ENCODE measurements around the gene PEX10.

PEX10 gene

DNA sequence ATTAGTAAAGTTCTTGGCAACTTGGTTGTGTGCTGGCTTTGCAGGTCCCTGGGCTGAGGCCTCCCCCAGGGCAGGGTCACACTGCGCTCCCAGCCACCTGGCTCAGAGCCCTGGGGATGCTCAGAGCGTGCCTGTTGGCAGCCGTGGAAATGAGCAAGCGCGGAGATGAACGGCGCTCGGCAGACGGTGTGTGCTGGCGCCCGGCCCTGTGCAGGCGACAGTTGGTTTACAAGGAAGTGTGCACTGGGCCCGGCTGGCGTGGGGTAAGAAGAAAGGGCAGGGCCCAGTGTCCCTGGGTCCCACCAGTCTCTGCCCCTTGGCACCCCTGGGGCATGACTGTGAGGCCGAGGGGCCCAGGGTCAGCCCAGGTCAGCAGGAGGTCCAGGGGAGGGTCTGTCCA, 25.7 kb upstream of the PEX10 start:
- H3K27ac ChIP-seq = peak overlapping the region; percentile 51
- ChIA-PET POLR2A (ENCODE audit: low non-redundant PET) (no interaction called here), CTCF (no interaction called here)
- no peak for DNase-seq (ENCODE audit: low spot score)
- TF ChIP-seq, protein P1, sequence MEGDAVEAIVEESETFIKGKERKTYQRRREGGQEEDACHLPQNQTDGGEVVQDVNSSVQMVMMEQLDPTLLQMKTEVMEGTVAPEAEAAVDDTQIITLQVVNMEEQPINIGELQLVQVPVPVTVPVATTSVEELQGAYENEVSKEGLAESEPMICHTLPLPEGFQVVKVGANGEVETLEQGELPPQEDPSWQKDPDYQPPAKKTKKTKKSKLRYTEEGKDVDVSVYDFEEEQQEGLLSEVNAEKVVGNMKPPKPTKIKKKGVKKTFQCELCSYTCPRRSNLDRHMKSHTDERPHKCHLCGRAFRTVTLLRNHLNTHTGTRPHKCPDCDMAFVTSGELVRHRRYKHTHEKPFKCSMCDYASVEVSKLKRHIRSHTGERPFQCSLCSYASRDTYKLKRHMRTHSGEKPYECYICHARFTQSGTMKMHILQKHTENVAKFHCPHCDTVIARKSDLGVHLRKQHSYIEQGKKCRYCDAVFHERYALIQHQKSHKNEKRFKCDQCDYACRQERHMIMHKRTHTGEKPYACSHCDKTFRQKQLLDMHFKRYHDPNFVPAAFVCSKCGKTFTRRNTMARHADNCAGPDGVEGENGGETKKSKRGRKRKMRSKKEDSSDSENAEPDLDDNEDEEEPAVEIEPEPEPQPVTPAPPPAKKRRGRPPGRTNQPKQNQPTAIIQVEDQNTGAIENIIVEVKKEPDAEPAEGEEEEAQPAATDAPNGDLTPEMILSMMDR (conservative IDR thresholded peaks at IDR 0.05; ENCODE audit: low read depth) = no peak

DNA sequence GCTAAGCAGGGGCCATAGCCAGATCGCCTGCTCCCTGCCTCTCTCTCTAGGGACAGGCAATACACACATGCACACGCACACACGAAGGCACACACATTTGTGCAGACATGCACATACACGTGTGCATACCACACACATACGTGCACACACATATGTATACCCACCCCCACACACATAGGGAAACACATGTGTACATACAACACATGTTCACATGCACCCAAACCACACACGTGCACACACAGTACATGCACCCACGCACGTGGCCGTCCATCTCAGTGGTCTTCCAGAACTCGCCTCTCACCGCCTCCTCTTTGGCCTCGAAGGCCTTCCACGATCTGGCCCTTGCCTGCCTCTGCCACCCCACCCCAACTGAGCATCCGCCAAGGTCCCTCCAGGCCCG, 25.3 kb upstream of the PEX10 start:
- H3K27ac ChIP-seq = peak overlapping the region; percentile 51
- ChIA-PET CTCF (no interaction called here), POLR2A (ENCODE audit: low non-redundant PET) (no interaction called here)
- TF ChIP-seq, protein P1 (conservative IDR thresholded peaks at IDR 0.05; ENCODE audit: low read depth) = no peak
- no peak for DNase-seq (ENCODE audit: low spot score)

GRCh38 chr1:2436876-2437275, 24.5 kb upstream of the PEX10 start:
- CTCF ChIA-PET = no interaction called here
- H3K27ac ChIP-seq = peak overlapping the region; percentile 51
- DNase-seq (ENCODE audit: low spot score) = no peak
- TF ChIP-seq, protein P1 (conservative IDR thresholded peaks at IDR 0.05; ENCODE audit: low read depth) = no peak
- POLR2A ChIA-PET (ENCODE audit: low non-redundant PET) = no interaction called here

GRCh38 chr1:2435746-2436355, 23.5 kb upstream of the PEX10 start:
- peak overlapping the region; percentile 96 for H3K27ac ChIP-seq
- CTCF ChIA-PET = no interaction called here
- POLR2A ChIA-PET (ENCODE audit: low non-redundant PET) = no interaction called here
- TF ChIP-seq, protein P1 (conservative IDR thresholded peaks at IDR 0.05; ENCODE audit: low read depth) = no peak
- DNase-seq (ENCODE audit: low spot score) = no peak

DNA sequence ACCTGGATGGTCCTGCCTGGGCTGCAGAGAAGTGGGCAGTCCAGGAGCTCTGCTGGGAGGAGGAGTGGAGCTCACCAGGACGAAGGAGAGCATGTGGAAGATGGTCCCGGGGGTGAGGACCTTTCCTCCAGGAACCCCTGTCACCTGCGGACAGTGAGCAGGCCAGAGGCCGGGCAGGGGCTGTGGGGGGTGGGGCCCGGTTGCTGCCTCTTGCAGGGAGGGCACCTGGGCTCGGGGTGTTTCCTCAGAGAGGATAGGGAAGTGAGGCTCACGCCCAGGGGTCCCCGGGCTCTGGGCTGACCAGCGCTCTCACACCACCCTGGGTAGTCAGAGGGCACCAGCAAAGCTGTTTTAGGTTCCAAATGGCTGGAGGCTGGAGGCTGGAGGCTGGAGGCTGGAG, 22.7 kb upstream of the PEX10 start:
- CTCF ChIA-PET = no interaction called here
- TF ChIP-seq, protein P1 (conservative IDR thresholded peaks at IDR 0.05; ENCODE audit: low read depth) = no peak
- DNase-seq (ENCODE audit: low spot score) = no peak
- H3K27ac ChIP-seq = peak overlapping the region; percentile 96
- POLR2A ChIA-PET (ENCODE audit: low non-redundant PET) = no interaction called here

GRCh38 chr1:2433936-2434655, 21.7 kb upstream of the PEX10 start:
- ChIA-PET POLR2A (ENCODE audit: low non-redundant PET) (no interaction called here), CTCF (interaction anchor here (0.6 kb wide), 1 partner anchor 168 kb away, joined by 3 read pairs; no protein-coding TSS in a partner anchor)
- DNase-seq (ENCODE audit: low spot score) = no peak
- peak overlapping the region; percentile 96 for H3K27ac ChIP-seq
- TF ChIP-seq, protein P1 (conservative IDR thresholded peaks at IDR 0.05; ENCODE audit: low read depth) = no peak
